CD14-positive monocyte (primary cell): ENCODE measurements around the gene DCTN1. TPM values are rescaled to one million over a fixed set of nuclear protein-coding genes. Genes with fewer than 3 reads are reported as not detected.

Experiments used
- DNase-seq, 3 donors: peaks; one replicate each; pipeline ENCODE4 v3.0.0-alpha.2; 2011 to 2022
- H2AFZ ChIP-seq: 2 replicates; pipeline ENCODE4 v1.6.0; 2012; ENCODE audit warnings: mild to moderate bottlenecking, low read depth, low read length, inconsistent platforms; ENCODE audit not compliant: insufficient read depth, poor library complexity, severe bottlenecking
- H3K27ac ChIP-seq, 2 donors: 1 replicate in 1 of 2; 2 replicates in 1 of 2; pipeline ENCODE4 v1.5.1; 2012 to 2013; ENCODE audit warnings: low read length in 2 of 2, control low read depth in 1 of 2, inconsistent platforms in 1 of 2, low read depth in 1 of 2, mild to moderate bottlenecking in 1 of 2
- H3K27me3 ChIP-seq, 2 donors: one replicate each; pipeline versions ENCODE4 v1.6.0 to v1.6.1; 2011 to 2013; ENCODE audit warnings: low read length in 2 of 2; ENCODE audit not compliant: control insufficient read depth in 2 of 2, insufficient read depth in 2 of 2
- H3K36me3 ChIP-seq, 2 donors: replicated peaks in 1 of 2; 1 replicate in 1 of 2; 2 replicates in 1 of 2; pipeline versions ENCODE4 v1.5.1 to v1.6.1; 2012 to 2013; ENCODE audit warnings: low read length in 2 of 2, control low read depth in 1 of 2, inconsistent platforms in 1 of 2, mild to moderate bottlenecking in 1 of 2; ENCODE audit not compliant: insufficient read depth in 2 of 2, control insufficient read depth in 1 of 2
- H3K4me1 ChIP-seq, 2 donors: 1 replicate in 1 of 2; 2 replicates in 1 of 2; pipeline versions ENCODE4 v1.5.1 to v1.6.1; 2012 to 2013; ENCODE audit warnings: low read length in 2 of 2, control low read depth in 1 of 2, inconsistent platforms in 1 of 2, mild to moderate bottlenecking in 1 of 2, moderate library complexity in 1 of 2; ENCODE audit not compliant: insufficient read depth in 2 of 2, control insufficient read depth in 1 of 2
- H3K4me2 ChIP-seq: replicated peaks from 2 replicates; pipeline ENCODE3; 2012; ENCODE audit warnings: low read length, moderate library complexity, mild to moderate bottlenecking; ENCODE audit not compliant: poor library complexity, severe bottlenecking; ENCODE audit errors: extremely low read depth
- H3K4me3 ChIP-seq, 3 experiments: fragments of 200-600 bp in 1 of 3; sonication (generic) in 1 of 3; replicated peaks in 1 of 3; 1 replicate in 2 of 3; 2 replicates in 1 of 3; pipeline ENCODE4 v1.5.1; 2011 to 2013; ENCODE audit warnings: low read length in 3 of 3, mild to moderate bottlenecking in 3 of 3, control low read depth in 2 of 3, low read depth in 2 of 3, inconsistent platforms in 1 of 3, moderate library complexity in 1 of 3
- H3K79me2 ChIP-seq: 2 replicates; pipeline ENCODE4 v1.6.0; 2012; ENCODE audit warnings: mild to moderate bottlenecking, control low read depth, inconsistent platforms, low read length, moderate library complexity; ENCODE audit not compliant: insufficient read depth
- H3K9ac ChIP-seq: 2 replicates; pipeline ENCODE4 v1.6.0; 2017; ENCODE audit warnings: low read length, mild to moderate bottlenecking; ENCODE audit not compliant: insufficient read depth, poor library complexity, severe bottlenecking
- H3K9me3 ChIP-seq, 2 donors: replicated peaks in 1 of 2; 1 replicate in 1 of 2; 2 replicates in 1 of 2; pipeline versions ENCODE4 v1.5.1 to v1.6.1; 2012 to 2013; ENCODE audit warnings: low read length in 2 of 2, control low read depth in 1 of 2; ENCODE audit not compliant: control insufficient read depth in 1 of 2, insufficient read depth in 1 of 2
- H4K20me1 ChIP-seq: 2 replicates; pipeline ENCODE4 v1.6.0; 2012; ENCODE audit warnings: mild to moderate bottlenecking, low read length, control low read depth, moderate library complexity; ENCODE audit not compliant: insufficient read depth
- H3K27ac Mint-ChIP-seq, 7 donors: one replicate each; pipeline ENCODE4 v1.8.0; 2020; ENCODE audit warnings: mild to moderate bottlenecking in 7 of 7, mixed read lengths in 7 of 7, moderate library complexity in 6 of 7, inconsistent platforms in 2 of 7
- H3K27me3 Mint-ChIP-seq, 3 donors: one replicate each; pipeline ENCODE4 v1.8.0; 2021 to 2022; ENCODE audit warnings: low read depth in 3 of 3, mild to moderate bottlenecking in 3 of 3, mixed read lengths in 3 of 3, moderate library complexity in 3 of 3, inconsistent platforms in 1 of 3
- H3K36me3 Mint-ChIP-seq, 2 donors: one replicate each; pipeline ENCODE4 v1.8.0; 2020; ENCODE audit warnings: mixed read lengths in 2 of 2, inconsistent platforms in 1 of 2, mild to moderate bottlenecking in 1 of 2
- H3K4me1 Mint-ChIP-seq: one replicate; pipeline ENCODE4 v1.8.0; 2020; ENCODE audit warnings: mild to moderate bottlenecking, mixed read lengths
- H3K4me3 Mint-ChIP-seq, 2 donors: one replicate each; pipeline ENCODE4 v1.8.0; 2020; ENCODE audit warnings: mild to moderate bottlenecking in 2 of 2, mixed read lengths in 2 of 2, moderate library complexity in 1 of 2
- H3K9me3 Mint-ChIP-seq, 7 donors: one replicate each; pipeline ENCODE4 v1.8.0; 2020 to 2022; ENCODE audit warnings: mixed read lengths in 7 of 7, mild to moderate bottlenecking in 6 of 7, moderate library complexity in 6 of 7, inconsistent platforms in 2 of 7
- WGBS: methylation state at CpG from one replicate; pipeline ENCODE4 v1.1.5; 2013; ENCODE audit warnings: missing lambda C conversion rate; ENCODE audit not compliant: insufficient coverage; 5-methylcytosine and 5-hydroxymethylcytosine counted together
- intact Hi-C, 2 donors: fragments of 100-400 bp; cut with micrococcal nuclease; formaldehyde crosslinking; loops; one replicate each; pipeline versions ENCODE4 v1.15.0 to v1.15.1; 2023
- polyA plus RNA-seq, 3 donors: library from polyadenylated mRNA; depleted of rRNA in 1 of 3; unstranded in 2 of 3; stranded (reverse) in 1 of 3; fragments of 300-500 nt in 2 of 3; fragments of >200 nt in 1 of 3; fragmentation: Illumina TruSeq in 2 of 3; gene quantifications; 1 replicate in 2 of 3; 2 replicates in 1 of 3; pipeline ENCODE4 v1.2.3, GENCODE V29; 2012 to 2021
- TF ChIP-seq, protein P1 (sequence below): fragments of 200-600 bp; IDR thresholded peaks from one replicate; pipeline ENCODE4 v1.8.0; 2022; ENCODE audit warnings: antibody characterized with exemption, mild to moderate bottlenecking

The DCTN1 gene
- polyA plus RNA-seq, 3 donors = 27.7 to 45.5 (median 45.5) TPM

DNA sequence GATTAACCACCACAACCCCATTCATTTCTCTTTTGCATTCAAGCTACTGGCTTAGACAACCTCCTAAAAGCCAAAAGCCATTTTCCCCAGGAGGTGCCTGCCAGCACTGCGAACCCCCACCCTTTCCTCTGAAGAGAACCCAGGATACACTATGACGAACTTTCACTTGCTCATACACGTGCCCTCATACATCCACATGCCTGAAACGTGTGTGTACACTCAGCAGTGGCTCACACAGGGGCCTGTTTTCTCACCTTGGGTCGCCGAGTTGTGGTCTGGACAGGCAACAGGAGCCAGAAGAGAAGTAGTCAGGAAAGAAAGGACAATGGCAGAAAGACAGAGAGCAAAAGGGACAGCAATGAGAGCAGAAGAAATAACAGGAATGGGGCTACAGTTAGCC is 7.4 kb downstream of the DCTN1 start:
- H3K27ac Mint-ChIP-seq = no peak overlapping the region
- H3K36me3 Mint-ChIP-seq = peaks cover 78 to 81% of the 10 kb centered on the region in 2 donors
- Histone ChIP-seq H3K4me3 (no peak overlapping the region), H3K36me3 (peaks cover 62 to 94% of the 10 kb centered on the region in 2 donors), H3K4me2 (no peak overlapping the region), H3K27me3 (no peaks in the 10 kb centered on the region), H3K9me3 (no peaks in the 10 kb centered on the region), H3K79me2 (no peaks in the 10 kb centered on the region), H4K20me1 (peaks cover 6% of the 10 kb centered on the region), H2AFZ (no peak overlapping the region), H3K27ac (no peak overlapping the region), H3K9ac (no peak overlapping the region), H3K4me1 (no peaks in the 10 kb centered on the region)
- TF ChIP-seq, protein P1, sequence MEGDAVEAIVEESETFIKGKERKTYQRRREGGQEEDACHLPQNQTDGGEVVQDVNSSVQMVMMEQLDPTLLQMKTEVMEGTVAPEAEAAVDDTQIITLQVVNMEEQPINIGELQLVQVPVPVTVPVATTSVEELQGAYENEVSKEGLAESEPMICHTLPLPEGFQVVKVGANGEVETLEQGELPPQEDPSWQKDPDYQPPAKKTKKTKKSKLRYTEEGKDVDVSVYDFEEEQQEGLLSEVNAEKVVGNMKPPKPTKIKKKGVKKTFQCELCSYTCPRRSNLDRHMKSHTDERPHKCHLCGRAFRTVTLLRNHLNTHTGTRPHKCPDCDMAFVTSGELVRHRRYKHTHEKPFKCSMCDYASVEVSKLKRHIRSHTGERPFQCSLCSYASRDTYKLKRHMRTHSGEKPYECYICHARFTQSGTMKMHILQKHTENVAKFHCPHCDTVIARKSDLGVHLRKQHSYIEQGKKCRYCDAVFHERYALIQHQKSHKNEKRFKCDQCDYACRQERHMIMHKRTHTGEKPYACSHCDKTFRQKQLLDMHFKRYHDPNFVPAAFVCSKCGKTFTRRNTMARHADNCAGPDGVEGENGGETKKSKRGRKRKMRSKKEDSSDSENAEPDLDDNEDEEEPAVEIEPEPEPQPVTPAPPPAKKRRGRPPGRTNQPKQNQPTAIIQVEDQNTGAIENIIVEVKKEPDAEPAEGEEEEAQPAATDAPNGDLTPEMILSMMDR = no peak
- no peak overlapping the region for H3K4me3 Mint-ChIP-seq
- intact Hi-C loops = no loop called here
- 98% methylated on average over 4 of the region's 6 CpGs for WGBS
- no peaks in the 10 kb centered on the region for H3K9me3 Mint-ChIP-seq
- no peaks in the 10 kb centered on the region for H3K4me1 Mint-ChIP-seq
- no peaks in the 10 kb centered on the region for H3K27me3 Mint-ChIP-seq
- DNase-seq = no peak

DNA sequence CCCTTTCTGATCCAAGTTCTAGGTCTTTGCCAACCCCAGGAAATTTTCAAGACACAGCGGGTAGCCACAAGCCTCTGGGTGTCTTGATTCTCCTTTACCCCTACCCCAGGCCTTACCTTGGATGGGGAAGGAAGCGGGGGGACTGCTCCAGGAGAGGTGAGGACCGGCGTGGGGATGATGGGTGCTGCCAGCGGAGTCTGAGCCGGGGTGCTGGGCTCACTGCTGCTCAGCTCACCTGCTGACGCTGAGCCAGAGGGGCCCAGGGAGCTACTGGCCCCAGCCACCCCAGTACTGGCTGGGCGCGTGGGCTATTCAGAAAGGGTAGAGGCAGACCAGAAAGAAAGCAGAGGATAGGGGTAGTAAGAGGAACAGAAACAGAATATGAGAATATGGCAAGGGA is 8.7 kb downstream of the DCTN1 start:
- Histone ChIP-seq H3K27ac (no peak overlapping the region), H3K36me3 (peaks cover 62 to 94% of the 10 kb centered on the region in 2 donors), H3K4me1 (no peaks in the 10 kb centered on the region), H2AFZ (no peak overlapping the region), H3K79me2 (no peaks in the 10 kb centered on the region), H4K20me1 (peaks cover 6% of the 10 kb centered on the region), H3K9ac (no peak overlapping the region), H3K4me2 (no peak overlapping the region), H3K9me3 (no peaks in the 10 kb centered on the region), H3K27me3 (no peaks in the 10 kb centered on the region), H3K4me3 (no peak overlapping the region)
- Mint-ChIP-seq H3K4me1 (no peaks in the 10 kb centered on the region), H3K27ac (no peak overlapping the region), H3K36me3 (peaks cover 78 to 81% of the 10 kb centered on the region in 2 donors), H3K4me3 (no peak overlapping the region), H3K27me3 (no peaks in the 10 kb centered on the region), H3K9me3 (no peaks in the 10 kb centered on the region)
- TF ChIP-seq, protein P1 = no peak
- intact Hi-C loops = no loop called here
- WGBS = 98% methylated on average over 8 of the region's 9 CpGs
- no peak for DNase-seq
